Cerebellar cortex (tissue), 1 donor: ENCODE results near the gene CYB5A.
A peak's percentile ranks its signal among the peaks of the same experiment; 100 is the strongest.
"Not testable (repeated sequence)": the region's sequence is repeated elsewhere in the genome, so short reads cannot be mapped to it uniquely, and the experiment has no call there.

Experiments
- DNase-seq: peaks from one replicate; pipeline ENCODE4 v3.0.0-alpha.2; 2015; ENCODE audit warnings: low spot score

CYB5A gene

GRCh38 chr18:74291771-74292540 is at the start of gene CYB5A:
Gene CYB5A (minus strand): TSS chr18:74291963. CDS start chr18:74291875, 88 bp downstream.
- peak; percentile 97 for DNase-seq

- no peak for DNase-seq
Observed at GRCh38 chr18:74337912-74338309, 46.1 kb upstream of the CYB5A start.

- DNase-seq, result no peak
Observed at GRCh38 chr18:74337155-74337911, 45.6 kb upstream of the CYB5A start.

- DNase-seq, result no peak
Observed at GRCh38 chr18:74336656-74337055, 44.9 kb upstream of the CYB5A start.

GRCh38 chr18:74334242-74334893 is 42.6 kb upstream of the CYB5A start:
- DNase-seq, result no peak

- no peak for DNase-seq
Observed at GRCh38 chr18:74333091-74333490, 41.3 kb upstream of the CYB5A start.

GRCh38 chr18:74331404-74331803 is 39.6 kb upstream of the CYB5A start:
- peak; percentile 67 for DNase-seq

- DNase-seq, result no peak
Observed at GRCh38 chr18:74329688-74330205, 38.0 kb upstream of the CYB5A start.

- DNase-seq, result no peak
Observed at GRCh38 chr18:74328206-74328605, 36.4 kb upstream of the CYB5A start.

- DNase-seq, result not testable (repeated sequence)
Observed at GRCh38 chr18:74326791-74327190, 35.0 kb upstream of the CYB5A start.

- DNase-seq, result no peak
Observed at GRCh38 chr18:74326231-74326630, 34.5 kb upstream of the CYB5A start.

- no peak for DNase-seq
Observed at GRCh38 chr18:74316257-74317170, 24.8 kb upstream of the CYB5A start.

GRCh38 chr18:74315464-74316256 is 23.9 kb upstream of the CYB5A start, which contains the start of gene C18orf63:
Gene C18orf63 (plus strand): TSS chr18:74315839. CDS start chr18:74317866, 2,027 bp downstream.
- no peak for DNase-seq

- DNase-seq, result no peak
Observed at GRCh38 chr18:74314759-74315463, 23.1 kb upstream of the CYB5A start.

GRCh38 chr18:74311000-74311399 is 19.2 kb upstream of the CYB5A start:
- DNase-seq, result no peak

- peak; percentile 14 for DNase-seq
Observed at GRCh38 chr18:74310411-74310810, 18.6 kb upstream of the CYB5A start.

GRCh38 chr18:74303936-74304335 is 12.2 kb upstream of the CYB5A start:
- no peak for DNase-seq

GRCh38 chr18:74303306-74303705 is 11.5 kb upstream of the CYB5A start:
- no peak for DNase-seq

GRCh38 chr18:74299746-74300145 is 8.0 kb upstream of the CYB5A start:
- DNase-seq, result no peak

GRCh38 chr18:74299162-74299561 is 7.4 kb upstream of the CYB5A start:
- no peak for DNase-seq
